NB4 (cell line): Measurements from ENCODE around the gene CFAP46.

Experiments
- DNase-seq: peaks from one replicate; pipeline ENCODE4 v3.0.0; 2010; ENCODE audit warnings: low read depth
- H3K4me3 ChIP-seq: one replicate; pipeline ENCODE4 v1.5.1; 2011; ENCODE audit warnings: mild to moderate bottlenecking, low read depth, low read length, moderate library complexity
- MYC ChIP-seq: IDR thresholded peaks from 2 replicates; pipeline ENCODE4 v1.6.1; 2011; ENCODE audit warnings: low read depth, low read length
- POLR2A ChIP-seq: IDR thresholded peaks from 2 replicates; pipeline ENCODE4 v1.6.1; 2011; ENCODE audit warnings: mild to moderate bottlenecking; ENCODE audit not compliant: insufficient read length; ENCODE audit errors: extremely low read depth
- TF ChIP-seq, protein P1 (sequence below): IDR thresholded peaks from one replicate; pipeline ENCODE4 v1.5.1; 2012; ENCODE audit warnings: low read depth, low read length
- TF ChIP-seq, protein P2 (sequence below): IDR thresholded peaks from 2 replicates; pipeline ENCODE4 v1.6.1; 2011; ENCODE audit warnings: low read depth, low read length

The CFAP46 gene

DNA sequence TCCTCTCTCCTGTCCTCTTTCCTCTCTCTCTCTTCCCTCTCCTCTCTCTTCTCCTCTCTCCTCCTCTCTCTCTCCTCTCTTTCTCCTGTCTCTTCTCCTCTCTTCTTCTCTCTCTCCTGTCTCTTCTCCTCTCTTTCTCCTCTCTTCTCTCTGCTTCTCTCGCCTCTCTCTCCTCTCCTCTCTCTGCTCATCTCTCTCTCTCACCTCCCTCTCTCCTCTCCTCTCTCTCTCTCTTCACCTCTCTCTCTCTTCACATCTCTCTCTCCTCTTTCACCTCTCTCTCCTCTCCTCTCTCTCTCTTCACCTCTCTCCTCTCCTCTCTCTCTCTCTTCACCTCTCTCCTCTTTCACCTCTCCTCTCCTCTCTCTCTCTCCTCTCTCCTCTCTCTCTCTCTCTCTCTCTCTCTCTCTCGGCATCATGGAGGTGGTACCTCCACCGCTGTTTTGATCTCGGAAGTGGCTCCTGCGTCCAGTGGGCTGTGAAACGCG is 30.1 kb downstream of the CFAP46 start:
- H3K4me3 ChIP-seq: no peak overlapping the region
- no peak for DNase-seq
- no peak for TF ChIP-seq POLR2A
- no peak for TF ChIP-seq MYC

DNA sequence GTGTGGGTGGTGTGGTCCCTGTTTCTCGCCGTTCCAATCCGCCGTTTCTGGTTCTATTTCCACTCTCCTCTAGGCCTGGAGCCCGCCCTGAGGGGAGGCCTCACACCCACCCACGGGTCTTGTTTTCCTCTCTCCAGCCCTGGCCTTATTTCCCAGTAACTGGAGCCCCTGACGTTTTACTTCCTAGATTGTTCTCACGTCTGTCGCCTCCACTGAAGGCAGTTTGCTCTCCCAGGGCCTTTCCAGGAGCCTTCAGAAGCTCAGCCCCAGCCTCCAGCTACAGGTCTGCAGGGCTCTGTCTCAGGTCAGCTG is 30.6 kb downstream of the CFAP46 start:
- H3K4me3 ChIP-seq: no peak overlapping the region
- no peak for TF ChIP-seq POLR2A
- TF ChIP-seq MYC: no peak
- TF ChIP-seq, protein P1, sequence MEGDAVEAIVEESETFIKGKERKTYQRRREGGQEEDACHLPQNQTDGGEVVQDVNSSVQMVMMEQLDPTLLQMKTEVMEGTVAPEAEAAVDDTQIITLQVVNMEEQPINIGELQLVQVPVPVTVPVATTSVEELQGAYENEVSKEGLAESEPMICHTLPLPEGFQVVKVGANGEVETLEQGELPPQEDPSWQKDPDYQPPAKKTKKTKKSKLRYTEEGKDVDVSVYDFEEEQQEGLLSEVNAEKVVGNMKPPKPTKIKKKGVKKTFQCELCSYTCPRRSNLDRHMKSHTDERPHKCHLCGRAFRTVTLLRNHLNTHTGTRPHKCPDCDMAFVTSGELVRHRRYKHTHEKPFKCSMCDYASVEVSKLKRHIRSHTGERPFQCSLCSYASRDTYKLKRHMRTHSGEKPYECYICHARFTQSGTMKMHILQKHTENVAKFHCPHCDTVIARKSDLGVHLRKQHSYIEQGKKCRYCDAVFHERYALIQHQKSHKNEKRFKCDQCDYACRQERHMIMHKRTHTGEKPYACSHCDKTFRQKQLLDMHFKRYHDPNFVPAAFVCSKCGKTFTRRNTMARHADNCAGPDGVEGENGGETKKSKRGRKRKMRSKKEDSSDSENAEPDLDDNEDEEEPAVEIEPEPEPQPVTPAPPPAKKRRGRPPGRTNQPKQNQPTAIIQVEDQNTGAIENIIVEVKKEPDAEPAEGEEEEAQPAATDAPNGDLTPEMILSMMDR: no peak
- TF ChIP-seq, protein P2, sequence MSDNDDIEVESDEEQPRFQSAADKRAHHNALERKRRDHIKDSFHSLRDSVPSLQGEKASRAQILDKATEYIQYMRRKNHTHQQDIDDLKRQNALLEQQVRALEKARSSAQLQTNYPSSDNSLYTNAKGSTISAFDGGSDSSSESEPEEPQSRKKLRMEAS: no peak
- no peak for DNase-seq

DNA sequence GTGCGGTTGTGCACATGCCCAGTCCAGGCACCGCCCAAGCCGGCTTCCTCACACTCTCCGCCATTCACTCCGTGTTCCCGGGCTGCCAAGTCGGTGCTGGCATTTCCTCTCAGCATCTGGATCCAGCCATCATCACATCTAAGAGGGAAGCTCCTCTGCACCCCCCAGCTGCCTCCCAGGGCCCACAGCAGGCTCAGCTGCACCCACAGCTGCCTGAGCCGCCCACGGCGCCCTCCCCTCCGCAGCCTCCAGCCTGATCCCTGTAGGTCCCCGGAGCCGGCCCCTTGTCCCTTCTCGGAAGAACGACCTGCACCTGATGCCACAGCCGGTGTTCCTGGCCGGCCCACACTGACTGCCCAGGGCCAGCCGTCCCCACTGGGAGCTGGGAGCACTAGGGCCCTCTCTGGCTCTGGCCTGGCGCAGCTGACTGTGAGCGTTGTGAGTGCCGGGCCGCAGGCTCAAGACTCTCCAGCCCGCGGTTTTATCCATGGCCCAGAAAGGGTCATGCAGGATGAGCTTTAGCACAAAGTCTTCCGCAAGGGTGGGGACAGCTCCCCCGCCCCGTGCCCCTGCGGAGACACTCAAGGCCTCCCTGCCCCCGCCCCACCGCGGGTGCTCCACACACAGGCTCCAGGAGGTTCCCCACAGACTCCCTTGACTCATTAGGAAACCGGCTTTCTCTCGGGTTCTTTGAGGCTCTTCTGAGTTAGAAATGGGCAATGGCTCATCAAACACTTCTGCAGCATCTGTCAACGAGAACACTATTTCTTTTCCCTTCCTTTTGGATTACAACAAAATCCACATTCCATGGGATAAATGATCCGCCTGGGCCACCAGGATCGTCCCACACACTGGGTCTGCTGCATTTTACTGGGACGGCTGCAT is 31.2 kb downstream of the CFAP46 start:
- H3K4me3 ChIP-seq: no peak overlapping the region
- TF ChIP-seq, protein P2: no peak
- TF ChIP-seq POLR2A (no peak), MYC (no peak)
- TF ChIP-seq, protein P1: no peak
- DNase-seq: peak; percentile 20

DNA sequence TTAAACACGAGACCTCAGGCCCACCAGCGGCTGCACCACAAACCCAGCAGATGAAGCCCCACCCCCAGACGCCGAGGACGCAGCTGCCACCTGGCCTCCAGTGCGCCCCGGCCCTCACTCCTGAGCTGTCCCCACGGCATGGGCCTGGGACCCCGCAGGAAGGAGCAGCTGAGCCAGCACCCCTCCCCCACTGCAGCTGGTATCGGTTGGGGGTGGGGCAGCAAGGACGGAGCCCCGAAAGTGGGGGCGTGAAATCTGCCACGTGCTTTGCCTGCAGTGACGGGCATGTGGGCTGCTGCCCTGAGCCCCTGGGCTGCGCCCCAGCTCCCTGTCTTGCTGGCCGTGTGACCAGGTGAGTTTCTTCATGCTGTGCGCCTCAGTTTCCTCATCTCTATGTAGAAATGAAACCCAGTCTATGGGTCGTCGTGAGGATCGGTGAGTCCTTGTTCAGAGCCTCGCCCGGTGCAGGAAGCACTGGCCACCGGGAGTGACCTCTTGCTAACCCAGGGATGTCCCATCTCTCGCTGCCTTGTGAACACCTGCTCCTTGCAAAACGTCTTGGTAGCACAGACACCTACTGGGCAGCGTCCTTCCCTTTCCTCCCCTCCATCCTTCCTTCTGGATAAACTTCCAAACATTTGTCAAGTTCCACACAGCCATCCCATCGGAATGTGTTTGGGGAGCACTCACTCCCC is 32.0 kb downstream of the CFAP46 start:
- TF ChIP-seq MYC (no peak), POLR2A (no peak)
- TF ChIP-seq, protein P1: no peak
- TF ChIP-seq, protein P2: no peak
- H3K4me3 ChIP-seq: no peak overlapping the region
- DNase-seq: no peak

DNA sequence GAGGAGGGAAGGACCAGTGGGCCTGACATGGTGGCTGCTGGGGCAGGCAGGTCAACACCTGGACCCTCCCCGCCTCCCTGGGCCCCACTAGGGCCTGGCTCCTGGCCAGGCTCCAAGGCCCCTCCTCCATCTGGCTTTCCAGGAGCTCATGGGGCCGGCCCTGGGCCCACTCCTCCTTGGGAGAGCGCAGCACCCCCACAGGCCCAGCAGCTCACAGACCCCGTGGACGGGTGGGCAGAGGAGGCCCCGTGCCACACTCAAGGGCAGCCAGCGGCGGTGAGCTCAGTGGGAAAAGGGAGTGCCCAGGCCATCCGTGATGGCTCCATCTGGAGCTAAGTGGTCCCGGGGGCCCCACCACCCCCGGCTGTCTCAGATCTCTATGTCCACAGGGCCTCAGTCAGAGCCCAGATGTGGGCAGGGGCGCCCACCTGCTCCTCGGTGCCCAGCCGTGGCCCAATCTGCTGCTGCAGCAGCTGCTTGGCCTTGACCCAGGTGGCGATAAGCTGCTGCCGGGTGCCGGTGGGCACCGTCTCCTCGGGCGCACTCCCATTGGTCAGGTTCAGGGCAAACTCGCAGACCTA is 32.8 kb downstream of the CFAP46 start:
- no peak for TF ChIP-seq MYC
- H3K4me3 ChIP-seq: no peak overlapping the region
- no peak for DNase-seq

DNA sequence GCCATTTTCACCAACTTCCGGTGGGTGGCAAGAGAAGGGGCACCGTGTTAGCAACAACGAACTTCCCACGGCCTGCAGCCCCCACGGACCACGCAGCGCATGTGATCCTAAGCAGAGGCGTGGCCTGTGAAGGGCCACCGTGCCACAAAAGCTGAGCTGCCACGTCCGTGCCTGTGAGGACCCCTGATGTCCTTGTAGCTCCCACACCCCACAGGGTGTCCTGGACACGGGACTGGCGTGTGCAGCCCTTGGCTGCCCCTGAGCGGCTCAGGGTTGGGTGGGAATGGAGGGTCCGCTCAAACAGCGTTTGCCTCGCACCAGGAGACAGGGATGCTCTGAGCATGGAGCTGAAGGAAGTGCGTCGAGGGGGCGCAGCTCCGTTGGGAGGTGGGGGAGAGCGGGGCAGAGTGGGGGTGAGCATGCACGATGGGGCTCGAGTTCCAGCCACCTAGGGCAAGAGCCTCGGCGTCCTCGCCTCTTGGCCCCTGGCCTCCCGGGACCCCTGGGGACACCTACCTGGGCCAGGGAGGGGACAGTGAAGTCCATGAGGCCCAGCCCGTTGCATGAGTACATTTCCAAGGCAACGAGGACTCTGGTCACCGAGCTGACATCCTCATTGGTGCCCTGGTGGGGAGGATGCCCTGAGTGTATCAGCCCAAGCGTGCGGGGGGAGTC is 33.6 kb downstream of the CFAP46 start:
- DNase-seq: no peak
- TF ChIP-seq, protein P2: no peak
- no peak for TF ChIP-seq POLR2A
- TF ChIP-seq MYC: no peak
- TF ChIP-seq, protein P1: no peak
- no peak overlapping the region for H3K4me3 ChIP-seq
